Peyer's patch (tissue), 4 donors: ENCODE data around the gene CUL3.

Experiments used
- POLR2A ChIP-seq, 2 donors: fragments of 450-650 bp; IDR thresholded peaks; one replicate each; pipeline ENCODE4 v1.5.1; 2017; ENCODE audit warnings: antibody characterized with exemption in 2 of 2, mild to moderate bottlenecking in 2 of 2, moderate library complexity in 2 of 2
- TF ChIP-seq, protein P1 (sequence below), 6 experiments: fragments of 450-650 bp in 4 of 6; fragments of 200-600 bp in 2 of 6; sonication (generic) in 1 of 6; IDR thresholded peaks; one replicate each; pipeline ENCODE4 v1.5.1; 2017 to 2019; ENCODE audit warnings: antibody characterized with exemption in 6 of 6, mild to moderate bottlenecking in 3 of 6, moderate library complexity in 1 of 6

DNA sequence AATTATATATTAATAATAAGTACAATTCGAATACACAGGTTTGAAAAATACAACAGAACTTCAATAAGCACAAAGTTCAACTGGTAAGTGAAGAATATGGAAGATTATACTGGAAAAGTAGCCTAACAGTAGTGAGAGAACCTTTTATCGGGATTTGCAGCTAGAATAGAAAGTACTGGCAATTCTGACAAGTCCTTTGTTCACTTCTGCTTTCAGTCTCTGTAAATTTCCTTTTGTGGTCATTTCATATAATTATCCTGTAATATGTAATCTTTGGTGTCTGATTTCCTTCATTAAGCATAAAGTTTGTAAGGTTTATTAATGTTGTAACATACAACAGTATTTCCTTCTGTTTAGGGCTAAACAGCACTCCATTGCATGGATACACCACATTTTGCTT lies 67.2 kb downstream of the CUL3 start:
- TF ChIP-seq, protein P1, sequence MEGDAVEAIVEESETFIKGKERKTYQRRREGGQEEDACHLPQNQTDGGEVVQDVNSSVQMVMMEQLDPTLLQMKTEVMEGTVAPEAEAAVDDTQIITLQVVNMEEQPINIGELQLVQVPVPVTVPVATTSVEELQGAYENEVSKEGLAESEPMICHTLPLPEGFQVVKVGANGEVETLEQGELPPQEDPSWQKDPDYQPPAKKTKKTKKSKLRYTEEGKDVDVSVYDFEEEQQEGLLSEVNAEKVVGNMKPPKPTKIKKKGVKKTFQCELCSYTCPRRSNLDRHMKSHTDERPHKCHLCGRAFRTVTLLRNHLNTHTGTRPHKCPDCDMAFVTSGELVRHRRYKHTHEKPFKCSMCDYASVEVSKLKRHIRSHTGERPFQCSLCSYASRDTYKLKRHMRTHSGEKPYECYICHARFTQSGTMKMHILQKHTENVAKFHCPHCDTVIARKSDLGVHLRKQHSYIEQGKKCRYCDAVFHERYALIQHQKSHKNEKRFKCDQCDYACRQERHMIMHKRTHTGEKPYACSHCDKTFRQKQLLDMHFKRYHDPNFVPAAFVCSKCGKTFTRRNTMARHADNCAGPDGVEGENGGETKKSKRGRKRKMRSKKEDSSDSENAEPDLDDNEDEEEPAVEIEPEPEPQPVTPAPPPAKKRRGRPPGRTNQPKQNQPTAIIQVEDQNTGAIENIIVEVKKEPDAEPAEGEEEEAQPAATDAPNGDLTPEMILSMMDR (IDR thresholded peaks at IDR 0.05): no peak
- no peak for TF ChIP-seq POLR2A (IDR thresholded peaks at IDR 0.05)
